ENCODE results near the gene BRINP3.

Gene BRINP3

GRCh38 chr1:190098756-190099155 lies 378.9 kb downstream of the BRINP3 start:
- H3K4me3 ChIP-seq (ENCODE audit: low read depth, low read length): no peak overlapping the region

GRCh38 chr1:190098107-190098506 lies 379.6 kb downstream of the BRINP3 start:
- H3K27ac ChIP-seq (ENCODE audit: low read depth, low read length): no peak overlapping the region
- no peaks in the 10 kb centered on the region for H3K36me3 ChIP-seq (ENCODE audit: insufficient read depth, low read length)
- H3K27me3 ChIP-seq (ENCODE audit: insufficient read depth, low read length): no peaks in the 10 kb centered on the region
- no peaks in the 10 kb centered on the region for H3K79me2 ChIP-seq (ENCODE audit: control insufficient read depth, insufficient read depth, low read length, unreplicated experiment)
- no peak overlapping the region for H2AFZ ChIP-seq (ENCODE audit: low read length, unreplicated experiment)
- H3K4me3 ChIP-seq (ENCODE audit: low read depth, low read length): no peak overlapping the region
- H3K4me1 ChIP-seq (ENCODE audit: control insufficient read depth, insufficient read depth, low read length, unreplicated experiment): no peaks in the 10 kb centered on the region

More at GRCh38 chr1:190098756-190099155, 378.9 kb downstream of the BRINP3 start:
- Histone ChIP-seq H3K36me3 (ENCODE audit: insufficient read depth, low read length) (no peaks in the 10 kb centered on the region), H3K79me2 (ENCODE audit: control insufficient read depth, insufficient read depth, low read length, unreplicated experiment) (no peaks in the 10 kb centered on the region), H3K27me3 (ENCODE audit: insufficient read depth, low read length) (no peaks in the 10 kb centered on the region), H2AFZ (ENCODE audit: low read length, unreplicated experiment) (no peak overlapping the region), H3K27ac (ENCODE audit: low read depth, low read length) (no peak overlapping the region), H3K4me1 (ENCODE audit: control insufficient read depth, insufficient read depth, low read length, unreplicated experiment) (no peaks in the 10 kb centered on the region)

- H3K27ac ChIP-seq (ENCODE audit: low read depth, low read length): no peak overlapping the region
- no peak overlapping the region for H2AFZ ChIP-seq (ENCODE audit: low read length, unreplicated experiment)
- no peaks in the 10 kb centered on the region for H3K79me2 ChIP-seq (ENCODE audit: control insufficient read depth, insufficient read depth, low read length, unreplicated experiment)
- H3K36me3 ChIP-seq (ENCODE audit: insufficient read depth, low read length): no peaks in the 10 kb centered on the region
- no peak overlapping the region for H3K4me3 ChIP-seq (ENCODE audit: low read depth, low read length)
- H3K27me3 ChIP-seq (ENCODE audit: insufficient read depth, low read length): no peaks in the 10 kb centered on the region
- H3K4me1 ChIP-seq (ENCODE audit: control insufficient read depth, insufficient read depth, low read length, unreplicated experiment): no peaks in the 10 kb centered on the region
These were observed 382.1 kb downstream of the BRINP3 start for GRCh38 chr1:190095596-190095995.

- H3K36me3 ChIP-seq (ENCODE audit: insufficient read depth, low read length): no peaks in the 10 kb centered on the region
- no peak overlapping the region for H3K27ac ChIP-seq (ENCODE audit: low read depth, low read length)
- H3K79me2 ChIP-seq (ENCODE audit: control insufficient read depth, insufficient read depth, low read length, unreplicated experiment): no peaks in the 10 kb centered on the region
- no peak overlapping the region for H3K4me3 ChIP-seq (ENCODE audit: low read depth, low read length)
- H2AFZ ChIP-seq (ENCODE audit: low read length, unreplicated experiment): no peak overlapping the region
- no peaks in the 10 kb centered on the region for H3K27me3 ChIP-seq (ENCODE audit: insufficient read depth, low read length)
- H3K4me1 ChIP-seq (ENCODE audit: control insufficient read depth, insufficient read depth, low read length, unreplicated experiment): no peaks in the 10 kb centered on the region
These were observed 393.1 kb downstream of the BRINP3 start for GRCh38 chr1:190084552-190084951.

GRCh38 chr1:190068304-190068703 lies 409.4 kb downstream of the BRINP3 start:
- Histone ChIP-seq H3K4me3 (ENCODE audit: low read depth, low read length) (no peak overlapping the region), H3K36me3 (ENCODE audit: insufficient read depth, low read length) (no peaks in the 10 kb centered on the region), H3K27ac (ENCODE audit: low read depth, low read length) (no peak overlapping the region), H2AFZ (ENCODE audit: low read length, unreplicated experiment) (no peak overlapping the region), H3K27me3 (ENCODE audit: insufficient read depth, low read length) (no peaks in the 10 kb centered on the region), H3K79me2 (ENCODE audit: control insufficient read depth, insufficient read depth, low read length, unreplicated experiment) (no peaks in the 10 kb centered on the region), H3K4me1 (ENCODE audit: control insufficient read depth, insufficient read depth, low read length, unreplicated experiment) (no peaks in the 10 kb centered on the region)

GRCh38 chr1:190067592-190067991 lies 410.1 kb downstream of the BRINP3 start:
- Histone ChIP-seq H3K4me1 (ENCODE audit: control insufficient read depth, insufficient read depth, low read length, unreplicated experiment) (no peaks in the 10 kb centered on the region), H3K27ac (ENCODE audit: low read depth, low read length) (no peak overlapping the region), H3K4me3 (ENCODE audit: low read depth, low read length) (no peak overlapping the region), H3K36me3 (ENCODE audit: insufficient read depth, low read length) (no peaks in the 10 kb centered on the region), H3K27me3 (ENCODE audit: insufficient read depth, low read length) (no peaks in the 10 kb centered on the region), H3K79me2 (ENCODE audit: control insufficient read depth, insufficient read depth, low read length, unreplicated experiment) (no peaks in the 10 kb centered on the region), H2AFZ (ENCODE audit: low read length, unreplicated experiment) (no peak overlapping the region)

- H3K79me2 ChIP-seq (ENCODE audit: control insufficient read depth, insufficient read depth, low read length, unreplicated experiment): no peaks in the 10 kb centered on the region
- H3K27ac ChIP-seq (ENCODE audit: low read depth, low read length): no peak overlapping the region
- no peaks in the 10 kb centered on the region for H3K4me1 ChIP-seq (ENCODE audit: control insufficient read depth, insufficient read depth, low read length, unreplicated experiment)
- H3K27me3 ChIP-seq (ENCODE audit: insufficient read depth, low read length): no peaks in the 10 kb centered on the region
- no peaks in the 10 kb centered on the region for H3K36me3 ChIP-seq (ENCODE audit: insufficient read depth, low read length)
- H3K4me3 ChIP-seq (ENCODE audit: low read depth, low read length): no peak overlapping the region
- no peak overlapping the region for H2AFZ ChIP-seq (ENCODE audit: low read length, unreplicated experiment)
These were observed 411.7 kb downstream of the BRINP3 start for GRCh38 chr1:190066011-190066410.

GRCh38 chr1:190049314-190049713 lies 428.4 kb downstream of the BRINP3 start:
- no peaks in the 10 kb centered on the region for H3K36me3 ChIP-seq (ENCODE audit: insufficient read depth, low read length)
- H2AFZ ChIP-seq (ENCODE audit: low read length, unreplicated experiment): no peak overlapping the region
- H3K27ac ChIP-seq (ENCODE audit: low read depth, low read length): no peak overlapping the region
- no peaks in the 10 kb centered on the region for H3K4me1 ChIP-seq (ENCODE audit: control insufficient read depth, insufficient read depth, low read length, unreplicated experiment)
- no peaks in the 10 kb centered on the region for H3K79me2 ChIP-seq (ENCODE audit: control insufficient read depth, insufficient read depth, low read length, unreplicated experiment)
- no peaks in the 10 kb centered on the region for H3K27me3 ChIP-seq (ENCODE audit: insufficient read depth, low read length)
- H3K4me3 ChIP-seq (ENCODE audit: low read depth, low read length): no peak overlapping the region
